ENCODE measurements around the gene HPN. TPM values are rescaled to one million over a fixed set of nuclear protein-coding genes. Genes with fewer than 3 reads are reported as not detected.
A peak's percentile ranks its signal among the peaks of the same experiment; 100 is the strongest.
"Not testable (repeated sequence)": the region's sequence is repeated elsewhere in the genome, so short reads cannot be mapped to it uniquely, and the experiment has no call there.

Gene HPN
- total RNA-seq, 1 donor from 2014 or later = 28.1 TPM

DNA sequence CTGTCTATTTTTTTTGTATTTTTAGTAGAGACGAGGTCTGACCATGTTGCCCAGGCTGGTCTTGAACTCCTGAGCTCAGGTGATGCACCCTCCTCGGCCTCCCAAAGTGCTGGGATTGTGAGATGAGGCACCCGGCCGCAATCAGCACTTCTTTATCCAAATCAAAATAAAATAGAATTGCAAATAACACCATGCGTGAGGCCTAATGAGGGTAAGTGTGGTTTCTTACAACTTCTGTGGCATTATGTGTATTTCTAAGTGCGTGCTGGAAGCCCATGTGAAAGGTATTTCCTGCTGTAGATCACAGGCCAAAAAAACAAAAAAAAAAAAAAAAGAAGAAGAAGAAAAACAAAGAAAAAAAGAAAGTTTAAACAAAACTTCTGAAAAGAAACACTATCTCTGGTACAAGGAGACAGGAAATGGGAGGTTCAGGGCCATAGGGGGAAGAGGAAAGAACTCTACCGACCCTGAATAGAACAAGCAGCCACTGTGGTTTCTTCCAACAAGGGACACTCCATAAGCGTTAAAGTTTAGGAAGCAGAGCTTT lies 44.4 kb upstream of the HPN start:
- H3K27me3 ChIP-seq (ENCODE audit: low read depth) = no peaks in the 10 kb centered on the region
- H3K9me3 ChIP-seq = no peaks in the 10 kb centered on the region
- peaks cover 70% of the 10 kb centered on the region for H3K4me1 ChIP-seq
- TF ChIP-seq, protein P1, sequence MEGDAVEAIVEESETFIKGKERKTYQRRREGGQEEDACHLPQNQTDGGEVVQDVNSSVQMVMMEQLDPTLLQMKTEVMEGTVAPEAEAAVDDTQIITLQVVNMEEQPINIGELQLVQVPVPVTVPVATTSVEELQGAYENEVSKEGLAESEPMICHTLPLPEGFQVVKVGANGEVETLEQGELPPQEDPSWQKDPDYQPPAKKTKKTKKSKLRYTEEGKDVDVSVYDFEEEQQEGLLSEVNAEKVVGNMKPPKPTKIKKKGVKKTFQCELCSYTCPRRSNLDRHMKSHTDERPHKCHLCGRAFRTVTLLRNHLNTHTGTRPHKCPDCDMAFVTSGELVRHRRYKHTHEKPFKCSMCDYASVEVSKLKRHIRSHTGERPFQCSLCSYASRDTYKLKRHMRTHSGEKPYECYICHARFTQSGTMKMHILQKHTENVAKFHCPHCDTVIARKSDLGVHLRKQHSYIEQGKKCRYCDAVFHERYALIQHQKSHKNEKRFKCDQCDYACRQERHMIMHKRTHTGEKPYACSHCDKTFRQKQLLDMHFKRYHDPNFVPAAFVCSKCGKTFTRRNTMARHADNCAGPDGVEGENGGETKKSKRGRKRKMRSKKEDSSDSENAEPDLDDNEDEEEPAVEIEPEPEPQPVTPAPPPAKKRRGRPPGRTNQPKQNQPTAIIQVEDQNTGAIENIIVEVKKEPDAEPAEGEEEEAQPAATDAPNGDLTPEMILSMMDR (IDR thresholded peaks at IDR 0.05) = no peak
- intact Hi-C loops (cut with DNase I) = no loop called here
- no peak overlapping the region for H3K4me3 ChIP-seq
- DNase-seq (peak; percentile 24), ATAC-seq (no peak)
- H3K27ac ChIP-seq = peak overlapping the region; percentile 60
- no peaks in the 10 kb centered on the region for H3K36me3 ChIP-seq

DNA sequence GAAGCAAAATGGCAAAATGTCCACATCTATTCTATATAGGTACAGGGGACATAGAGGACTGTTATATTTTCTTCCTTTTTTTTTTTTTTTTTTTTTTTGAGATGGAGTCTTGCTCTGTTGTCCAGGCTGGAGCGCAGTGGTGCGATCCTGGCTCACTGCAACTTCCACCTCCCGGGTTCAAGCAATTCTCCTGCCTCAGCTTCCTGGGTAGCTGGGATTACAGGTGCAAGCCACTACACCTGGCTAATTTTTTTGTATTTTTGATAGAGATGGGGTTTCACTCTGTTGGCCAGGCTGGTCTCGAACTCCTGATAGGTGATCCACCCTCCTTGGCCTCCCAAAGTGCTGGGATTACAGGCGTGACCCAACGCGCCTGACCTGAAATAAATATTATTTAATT lies 43.3 kb upstream of the HPN start:
- peak; percentile 20 for DNase-seq
- H3K27me3 ChIP-seq (ENCODE audit: low read depth); H3K36me3 ChIP-seq; ATAC-seq; intact Hi-C loops (cut with DNase I); H3K9me3 ChIP-seq; H3K4me3 ChIP-seq: not testable (repeated sequence)
- H3K4me1 ChIP-seq = peaks cover 80% of the 10 kb centered on the region
- peak overlapping the region; percentile 60 for H3K27ac ChIP-seq

DNA sequence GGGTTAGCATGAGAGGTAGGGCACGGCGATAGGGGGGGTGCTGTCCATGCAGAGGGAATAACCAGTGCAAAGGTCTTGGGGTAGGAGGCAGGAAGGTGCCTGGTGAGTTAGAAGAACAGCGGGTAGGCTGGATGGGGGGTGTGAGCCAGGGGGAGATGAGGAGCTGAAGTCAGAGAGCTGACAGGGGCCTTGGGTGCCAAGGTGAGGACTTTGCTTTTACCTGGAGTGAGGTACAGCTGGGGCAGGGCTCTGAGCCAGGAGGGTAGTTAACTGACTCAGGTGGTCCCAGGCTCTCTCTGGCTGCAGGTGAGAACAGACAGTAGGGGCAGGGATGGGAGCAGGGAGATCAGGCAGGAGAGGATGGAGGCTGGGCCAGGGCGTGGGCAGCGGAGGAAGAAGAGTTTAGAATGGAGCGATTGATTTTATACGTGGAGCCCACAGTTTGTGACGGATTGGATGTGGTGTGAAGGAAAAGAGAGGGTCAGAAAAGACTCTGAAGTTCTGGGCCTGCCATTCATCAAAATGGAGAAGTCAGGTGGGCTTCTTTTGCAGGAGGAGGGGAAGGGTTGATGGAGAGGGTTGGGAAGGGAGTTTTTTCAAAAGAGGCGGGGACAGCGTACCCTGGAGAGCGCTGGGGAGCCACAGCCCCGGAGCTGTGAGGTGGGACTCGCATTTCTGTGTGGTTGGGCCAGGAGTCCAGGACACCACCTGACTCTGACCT lies 42.6 kb upstream of the HPN start:
- intact Hi-C loops (cut with DNase I) = no loop called here
- TF ChIP-seq, protein P1 (IDR thresholded peaks at IDR 0.05) = no peak
- H3K4me1 ChIP-seq = peaks cover 87% of the 10 kb centered on the region
- H3K9me3 ChIP-seq = no peaks in the 10 kb centered on the region
- H3K4me3 ChIP-seq = peak overlapping the region; percentile 96
- peak overlapping the region; percentile 99 for H3K27ac ChIP-seq
- H3K36me3 ChIP-seq = no peaks in the 10 kb centered on the region
- ATAC-seq (peak in 1 of 2 donors; percentile 69), DNase-seq (peak; percentile 41)
- no peaks in the 10 kb centered on the region for H3K27me3 ChIP-seq (ENCODE audit: low read depth)

DNA sequence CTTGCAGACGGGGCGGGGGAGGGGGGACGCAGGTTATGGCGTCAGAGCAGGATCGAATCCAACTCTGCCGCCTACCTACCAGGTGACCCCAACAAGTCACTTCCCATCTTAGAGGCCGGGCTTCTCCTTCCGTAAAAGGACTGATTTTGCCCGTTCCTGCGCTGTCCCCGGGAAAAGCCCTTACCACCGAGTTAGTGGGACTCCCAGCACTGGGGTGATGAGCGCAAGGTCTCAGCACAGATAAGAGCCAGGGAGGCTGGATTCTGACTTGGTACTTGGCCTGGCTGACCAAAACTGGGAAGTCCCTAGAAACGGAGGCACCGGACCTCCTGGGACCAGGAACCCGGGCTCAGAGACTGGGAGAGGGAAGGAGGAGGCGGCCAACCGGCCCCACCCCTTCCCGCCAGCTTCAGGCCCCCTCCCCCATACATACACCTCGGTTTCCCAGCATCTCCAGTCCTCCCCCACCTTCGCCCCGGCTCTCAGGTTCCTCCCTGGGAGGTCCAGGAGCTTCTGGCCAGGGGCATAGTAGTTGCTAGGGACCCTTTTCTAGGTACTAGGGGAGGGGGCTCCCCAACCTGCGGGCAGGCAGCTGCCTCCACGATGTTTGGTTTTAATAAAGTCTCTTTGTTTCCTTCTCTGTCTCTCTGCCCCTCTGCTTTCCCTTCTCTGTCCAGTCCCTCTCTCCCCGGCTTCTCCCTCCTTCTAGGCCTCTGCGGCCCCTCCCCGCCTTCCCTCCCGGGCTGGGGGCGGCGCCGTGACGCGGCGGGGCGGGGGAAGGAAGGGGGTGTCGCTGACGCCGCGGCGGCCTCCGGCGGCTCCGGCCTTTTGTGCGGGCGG lies 41.8 kb upstream of the HPN start, which contains the start of gene GRAMD1A:
GRAMD1A (plus strand) TSS at position 826 of the 840 bp plus-strand sequence. CDS start 156 bp downstream, outside the sequence.
- ATAC-seq (peak; percentile 89 to 92), DNase-seq (peak; percentile 83)
- Histone ChIP-seq H3K4me3 (peak within 1 kb of the TSS; percentile 96), H3K27ac (peak within 1 kb of the TSS; percentile 99), H3K4me1 (peaks cover 88% of the 10 kb centered on the region), H3K9me3 (no peaks in the 10 kb centered on the region), H3K36me3 (no peaks in the 10 kb centered on the region), H3K27me3 (ENCODE audit: low read depth) (no peaks in the 10 kb centered on the region)
- TF ChIP-seq, protein P1 (IDR thresholded peaks at IDR 0.05) = no peak
- intact Hi-C loops (cut with DNase I) = no loop called here

DNA sequence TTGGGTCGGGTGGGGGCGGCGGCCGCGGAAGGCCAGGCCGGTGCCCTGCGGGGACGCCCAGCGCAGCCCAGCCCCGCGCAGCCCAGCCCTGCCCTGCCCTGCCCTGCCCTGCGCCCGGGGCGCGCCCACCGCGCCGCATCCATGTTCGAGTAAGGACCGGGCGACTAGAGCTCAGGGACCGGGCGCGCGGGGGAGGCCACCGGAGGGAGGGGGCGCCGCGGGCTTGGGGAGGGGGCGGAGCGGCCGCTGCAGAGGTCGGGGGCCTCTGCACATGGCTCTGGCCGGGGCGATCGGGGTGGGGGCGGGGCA lies 41.2 kb upstream of the HPN start:
- H3K9me3 ChIP-seq = no peaks in the 10 kb centered on the region
- intact Hi-C loops (cut with DNase I) = no loop called here
- H3K4me1 ChIP-seq = peaks cover 88% of the 10 kb centered on the region
- peak overlapping the region; percentile 96 for H3K4me3 ChIP-seq
- H3K27me3 ChIP-seq (ENCODE audit: low read depth) = no peaks in the 10 kb centered on the region
- H3K36me3 ChIP-seq = peaks cover under 1% of the 10 kb centered on the region
- peak; percentile 91 for DNase-seq
- TF ChIP-seq, protein P1 (IDR thresholded peaks at IDR 0.05) = no peak
- ATAC-seq = no peak
- peak overlapping the region; percentile 99 for H3K27ac ChIP-seq
